Measurements from ENCODE around the gene PIK3R6. TPM values are rescaled to one million over a fixed set of nuclear protein-coding genes. Genes with fewer than 3 reads are reported as not detected.

The PIK3R6 gene
- polyA plus RNA-seq (ENCODE audit: insufficient read length in 4 of 4), result 1 to 10 TPM in 3 of 4 donors, under 1 TPM in 1; 0.97 to 1.8 (median 1.4) TPM

GRCh38 chr17:8867361-8867981, at the start of gene PIK3R6:
Gene PIK3R6, minus strand, starts transcription at chr17:8867674. Its CDS starts 17,880 bp downstream, at chr17:8849794.
- DNase-seq (ENCODE audit: low read depth in 4 of 4, low spot score in 3 of 4), result no peak

- no peak for DNase-seq (ENCODE audit: low read depth in 4 of 4, low spot score in 3 of 4)
Observed at GRCh38 chr17:8916466-8916865, 49.0 kb upstream of the PIK3R6 start.

- DNase-seq (ENCODE audit: low read depth in 4 of 4, low spot score in 3 of 4), result no peak
Observed at GRCh38 chr17:8914554-8914953, 47.1 kb upstream of the PIK3R6 start.

GRCh38 chr17:8913879-8914278, 46.4 kb upstream of the PIK3R6 start:
- DNase-seq (ENCODE audit: low read depth in 4 of 4, low spot score in 3 of 4), result no peak

- DNase-seq (ENCODE audit: low read depth in 4 of 4, low spot score in 3 of 4), result no peak
Observed at GRCh38 chr17:8913091-8913490, 45.6 kb upstream of the PIK3R6 start.

- DNase-seq (ENCODE audit: low read depth in 4 of 4, low spot score in 3 of 4), result no peak
Observed at GRCh38 chr17:8912084-8912981, 44.9 kb upstream of the PIK3R6 start.

- no peak for DNase-seq (ENCODE audit: low read depth in 4 of 4, low spot score in 3 of 4)
Observed at GRCh38 chr17:8910969-8911604, 43.6 kb upstream of the PIK3R6 start.

GRCh38 chr17:8909586-8910270, 42.3 kb upstream of the PIK3R6 start:
- no peak for DNase-seq (ENCODE audit: low read depth in 4 of 4, low spot score in 3 of 4)

- DNase-seq (ENCODE audit: low read depth in 4 of 4, low spot score in 3 of 4), result no peak
Observed at GRCh38 chr17:8905331-8905730, 37.9 kb upstream of the PIK3R6 start.

- no peak for DNase-seq (ENCODE audit: low read depth in 4 of 4, low spot score in 3 of 4)
Observed at GRCh38 chr17:8904686-8905085, 37.2 kb upstream of the PIK3R6 start.

- DNase-seq (ENCODE audit: low read depth in 4 of 4, low spot score in 3 of 4), result no peak
Observed at GRCh38 chr17:8904201-8904600, 36.7 kb upstream of the PIK3R6 start.

GRCh38 chr17:8900626-8901585, 33.4 kb upstream of the PIK3R6 start:
- no peak for DNase-seq (ENCODE audit: low read depth in 4 of 4, low spot score in 3 of 4)

- DNase-seq (ENCODE audit: low read depth in 4 of 4, low spot score in 3 of 4), result no peak
Observed at GRCh38 chr17:8900207-8900606, 32.7 kb upstream of the PIK3R6 start.

GRCh38 chr17:8898636-8899035, 31.2 kb upstream of the PIK3R6 start:
- DNase-seq (ENCODE audit: low read depth in 4 of 4, low spot score in 3 of 4), result no peak

- no peak for DNase-seq (ENCODE audit: low read depth in 4 of 4, low spot score in 3 of 4)
Observed at GRCh38 chr17:8898126-8898525, 30.7 kb upstream of the PIK3R6 start.

- DNase-seq (ENCODE audit: low read depth in 4 of 4, low spot score in 3 of 4), result no peak
Observed at GRCh38 chr17:8896641-8897635, 29.5 kb upstream of the PIK3R6 start.

- no peak for DNase-seq (ENCODE audit: low read depth in 4 of 4, low spot score in 3 of 4)
Observed at GRCh38 chr17:8896087-8896486, 28.6 kb upstream of the PIK3R6 start.

Data from right renal pelvis (tissue), 4 donors.